H1 (cell line): ENCODE results near the gene METRNL.
"Not testable (repeated sequence)": the region's sequence is repeated elsewhere in the genome, so short reads cannot be mapped to it uniquely, and the experiment has no call there.

Experiments used
- EZH2 ChIP-seq: fragments of 200-600 bp; sonication (generic); IDR thresholded peaks from 2 replicates; pipeline ENCODE4 v1.7.1; 2012; ENCODE audit warnings: low read depth, mild to moderate bottlenecking, moderate library complexity, low read length, inconsistent platforms; ENCODE audit not compliant: severe bottlenecking
- JUN ChIP-seq: IDR thresholded peaks from 2 replicates; pipeline ENCODE4 v1.6.1; 2011; ENCODE audit warnings: low read depth, mild to moderate bottlenecking, improper control_type of control experiment, low read length

- TF ChIP-seq EZH2, JUN: not testable (repeated sequence)
These were observed 60.8 kb downstream of the METRNL start for GRCh38 chr17:83140249-83140566.
